ENCODE data around the gene TBPL1.

GRCh38 chr6:134003542-134003951 lies 50.5 kb downstream of the TBPL1 start:
- TF ChIP-seq POLR2AphosphoS5 (IDR thresholded peaks at IDR 0.05; ENCODE audit: borderline replicate concordance, low read depth, low read length) (no peak), EZH2 (IDR thresholded peaks at IDR 0.05) (no peak), FOXP2 (optimal IDR thresholded peaks at IDR 0.05; ENCODE audit: control extremely low read depth, extremely low read length, insufficient read depth) (no peak)
